Measurements from ENCODE around the gene OR6Q1. TPM values are rescaled to one million over a fixed set of nuclear protein-coding genes. Genes with fewer than 3 reads are reported as not detected.

The OR6Q1 gene
- total RNA-seq, 1 donor from 2014 or later, result not detected

GRCh38 chr11:58000699-58001098 is 30.1 kb upstream of the OR6Q1 start:
- no peak for TF ChIP-seq CTCF (IDR thresholded peaks at IDR 0.05; ENCODE audit: borderline replicate concordance)
- no peaks in the 10 kb centered on the region for H3K36me3 ChIP-seq
- no peak overlapping the region for H3K4me3 ChIP-seq
- no peak for DNase-seq
- no peak overlapping the region for H3K27ac ChIP-seq (replicated peaks)
- H3K4me1 ChIP-seq, result peaks cover 29% of the 10 kb centered on the region
- intact Hi-C loops (cut with micrococcal nuclease), result no loop called here
- no peaks in the 10 kb centered on the region for H3K27me3 ChIP-seq (ENCODE audit: low read depth)
- peaks cover 6% of the 10 kb centered on the region for H3K9me3 ChIP-seq (replicated peaks)

GRCh38 chr11:58003036-58003435 is 27.7 kb upstream of the OR6Q1 start:
- H3K27me3 ChIP-seq (ENCODE audit: low read depth), result no peaks in the 10 kb centered on the region
- no peak for DNase-seq
- intact Hi-C loops (cut with micrococcal nuclease), result no loop called here
- TF ChIP-seq CTCF (IDR thresholded peaks at IDR 0.05; ENCODE audit: borderline replicate concordance), result no peak
- peaks cover 29% of the 10 kb centered on the region for H3K4me1 ChIP-seq
- H3K9me3 ChIP-seq (replicated peaks), result peaks cover 6% of the 10 kb centered on the region
- H3K27ac ChIP-seq (replicated peaks), result peak overlapping the region; percentile 78
- H3K4me3 ChIP-seq, result no peak overlapping the region
- no peaks in the 10 kb centered on the region for H3K36me3 ChIP-seq

- intact Hi-C loops (cut with micrococcal nuclease), result no loop called here
- peaks cover 29% of the 10 kb centered on the region for H3K4me1 ChIP-seq
- no peak overlapping the region for H3K4me3 ChIP-seq
- H3K27me3 ChIP-seq (ENCODE audit: low read depth), result no peaks in the 10 kb centered on the region
- no peak for DNase-seq
- TF ChIP-seq CTCF (IDR thresholded peaks at IDR 0.05; ENCODE audit: borderline replicate concordance), result no peak
- H3K27ac ChIP-seq (replicated peaks), result peak overlapping the region; percentile 78
- peaks cover 6% of the 10 kb centered on the region for H3K9me3 ChIP-seq (replicated peaks)
- H3K36me3 ChIP-seq, result no peaks in the 10 kb centered on the region
Observed at GRCh38 chr11:58003591-58003990, 27.2 kb upstream of the OR6Q1 start.

GRCh38 chr11:58004664-58005063 is 26.1 kb upstream of the OR6Q1 start:
- peak overlapping the region; percentile 78 for H3K27ac ChIP-seq (replicated peaks)
- H3K9me3 ChIP-seq (replicated peaks), result peaks cover 6% of the 10 kb centered on the region
- H3K4me3 ChIP-seq, result no peak overlapping the region
- no peaks in the 10 kb centered on the region for H3K27me3 ChIP-seq (ENCODE audit: low read depth)
- no peak for DNase-seq
- intact Hi-C loops (cut with micrococcal nuclease), result no loop called here
- peaks cover 29% of the 10 kb centered on the region for H3K4me1 ChIP-seq
- H3K36me3 ChIP-seq, result no peaks in the 10 kb centered on the region
- no peak for TF ChIP-seq CTCF (IDR thresholded peaks at IDR 0.05; ENCODE audit: borderline replicate concordance)

- Histone ChIP-seq H3K4me1 (peaks cover 29% of the 10 kb centered on the region), H3K27ac (replicated peaks) (no peak overlapping the region), H3K36me3 (no peaks in the 10 kb centered on the region), H3K27me3 (ENCODE audit: low read depth) (no peaks in the 10 kb centered on the region), H3K4me3 (no peak overlapping the region), H3K9me3 (replicated peaks) (no peaks in the 10 kb centered on the region)
- intact Hi-C loops (cut with micrococcal nuclease), result no loop called here
- no peak for TF ChIP-seq CTCF (IDR thresholded peaks at IDR 0.05; ENCODE audit: borderline replicate concordance)
- no peak for DNase-seq
Observed at GRCh38 chr11:58006940-58007339, 23.8 kb upstream of the OR6Q1 start.

GRCh38 chr11:58011771-58012170 is 19.0 kb upstream of the OR6Q1 start:
- no peak for TF ChIP-seq CTCF (IDR thresholded peaks at IDR 0.05; ENCODE audit: borderline replicate concordance)
- Histone ChIP-seq H3K4me3 (no peak overlapping the region), H3K36me3 (no peaks in the 10 kb centered on the region), H3K9me3 (replicated peaks) (no peaks in the 10 kb centered on the region), H3K27ac (replicated peaks) (no peak overlapping the region), H3K27me3 (ENCODE audit: low read depth) (no peaks in the 10 kb centered on the region), H3K4me1 (no peaks in the 10 kb centered on the region)
- no peak for DNase-seq
- intact Hi-C loops (cut with micrococcal nuclease), result no loop called here

Data from left ventricle myocardium inferior (tissue), 1 donor.